HEK293 (cell line): ENCODE data around the gene PITRM1.

ENCODE experiments used
- BCL11B ChIP-seq: fragments of 450-650 bp; formaldehyde crosslinking; IDR thresholded peaks from 2 replicates; pipeline ENCODE4 v1.5.1; 2016; ENCODE audit warnings: low read depth, missing biosample characterization, missing genetic modification characterization
- HOXC10 ChIP-seq: sonication (generic); formaldehyde crosslinking; IDR thresholded peaks from 2 replicates; pipeline ENCODE4 v1.8.1; 2023; ENCODE audit warnings: mild to moderate bottlenecking, missing genetic modification reagents
- KLF1 ChIP-seq: fragments of 450-650 bp; formaldehyde crosslinking; IDR thresholded peaks from 2 replicates; pipeline ENCODE4 v1.5.1; 2016; ENCODE audit warnings: missing biosample characterization, missing genetic modification characterization
- PRDM1 ChIP-seq: fragments of 450-650 bp; formaldehyde crosslinking; IDR thresholded peaks from 2 replicates; pipeline ENCODE4; 2016; ENCODE audit warnings: missing biosample characterization, missing genetic modification characterization
- REPIN1 ChIP-seq: fragments of 450-650 bp; formaldehyde crosslinking; IDR thresholded peaks from 2 replicates; pipeline ENCODE4 v1.5.1; 2017; ENCODE audit warnings: missing biosample characterization, missing genetic modification characterization, low read depth
- SETDB1 ChIP-seq: IDR thresholded peaks from one replicate; pipeline ENCODE4 v1.6.1; 2017; ENCODE audit warnings: mild to moderate bottlenecking, low read length, moderate library complexity, mixed read lengths; ENCODE audit not compliant: insufficient read length
- SP2 ChIP-seq: fragments of 450-650 bp; formaldehyde crosslinking; IDR thresholded peaks from 2 replicates; pipeline ENCODE4 v1.5.1; 2016; ENCODE audit warnings: missing biosample characterization, missing genetic modification characterization
- SP3 ChIP-seq: fragments of 450-650 bp; formaldehyde crosslinking; IDR thresholded peaks from 2 replicates; pipeline ENCODE4 v1.5.1; 2016; ENCODE audit warnings: missing biosample characterization, missing genetic modification characterization
- YY2 ChIP-seq: fragments of 450-650 bp; formaldehyde crosslinking; IDR thresholded peaks from 2 replicates; pipeline ENCODE4 v1.5.1; 2016; ENCODE audit warnings: missing biosample characterization, missing genetic modification characterization
- ZBTB17 ChIP-seq: fragments of 450-650 bp; formaldehyde crosslinking; IDR thresholded peaks from 2 replicates; pipeline ENCODE4 v1.5.1; 2016; ENCODE audit warnings: missing biosample characterization, missing genetic modification characterization
- ZFP69B ChIP-seq: fragments of 450-650 bp; formaldehyde crosslinking; IDR thresholded peaks from 2 replicates; pipeline ENCODE4 v1.5.1; 2016; ENCODE audit warnings: missing biosample characterization, missing genetic modification characterization
- ZNF114 ChIP-seq: fragments of 450-650 bp; formaldehyde crosslinking; IDR thresholded peaks from 2 replicates; pipeline ENCODE4 v1.5.0; 2017; ENCODE audit warnings: missing biosample characterization, missing genetic modification characterization
- ZNF132 ChIP-seq: fragments of 450-650 bp; formaldehyde crosslinking; IDR thresholded peaks from 2 replicates; pipeline ENCODE4 v1.5.1; 2017; ENCODE audit warnings: missing biosample characterization, missing genetic modification characterization, borderline replicate concordance
- ZNF184 ChIP-seq: fragments of 450-650 bp; IDR thresholded peaks from 2 replicates; pipeline ENCODE4 v1.5.1; 2018; ENCODE audit warnings: missing biosample characterization, mild to moderate bottlenecking, missing genetic modification characterization
- ZNF202 ChIP-seq: fragments of 450-650 bp; formaldehyde crosslinking; IDR thresholded peaks from 2 replicates; pipeline ENCODE4 v1.5.1; 2016; ENCODE audit warnings: missing biosample characterization, missing genetic modification characterization, borderline replicate concordance
- ZNF239 ChIP-seq: fragments of 450-650 bp; formaldehyde crosslinking; IDR thresholded peaks from 2 replicates; pipeline ENCODE4 v1.5.1; 2016; ENCODE audit warnings: missing biosample characterization, missing genetic modification characterization
- ZNF274 ChIP-seq, 2 experiments: fragments of 200-500 bp in 1 of 2; fragments of 450-650 bp in 1 of 2; sonication (Bioruptor generic) in 1 of 2; formaldehyde crosslinking in 1 of 2; IDR thresholded peaks; 2 replicates each; pipeline versions ENCODE4 v1.5.1 to v1.6.1; 2014 to 2016; ENCODE audit warnings: borderline replicate concordance in 1 of 2, inconsistent platforms in 1 of 2, low read length in 1 of 2, missing biosample characterization in 1 of 2, missing genetic modification characterization in 1 of 2
- ZNF302 ChIP-seq: fragments of 450-650 bp; formaldehyde crosslinking; IDR thresholded peaks from 2 replicates; pipeline ENCODE4 v1.5.1; 2016; ENCODE audit warnings: missing biosample characterization, missing genetic modification characterization, low read depth
- ZNF366 ChIP-seq: fragments of 450-650 bp; formaldehyde crosslinking; conservative IDR thresholded peaks from 2 replicates; pipeline ENCODE4 v1.5.1; 2016; ENCODE audit warnings: missing biosample characterization, missing genetic modification characterization
- ZNF394 ChIP-seq: fragments of 450-650 bp; formaldehyde crosslinking; IDR thresholded peaks from 2 replicates; pipeline ENCODE4 v1.5.1; 2016; ENCODE audit warnings: missing biosample characterization, missing genetic modification characterization, mild to moderate bottlenecking, moderate library complexity, borderline replicate concordance
- ZNF473 ChIP-seq: fragments of 450-650 bp; formaldehyde crosslinking; IDR thresholded peaks from 2 replicates; pipeline ENCODE4 v1.5.1; 2017; ENCODE audit warnings: missing biosample characterization, missing genetic modification characterization
- ZNF585B ChIP-seq: fragments of 450-650 bp; formaldehyde crosslinking; IDR thresholded peaks from 2 replicates; pipeline ENCODE4 v1.5.1; 2016; ENCODE audit warnings: missing biosample characterization, missing genetic modification characterization
- ZNF596 ChIP-seq: fragments of 450-650 bp; IDR thresholded peaks from 2 replicates; pipeline ENCODE4 v1.5.0; 2018; ENCODE audit warnings: missing biosample characterization, mild to moderate bottlenecking, missing genetic modification characterization, moderate library complexity
- ZNF626 ChIP-seq: fragments of 450-650 bp; sonication (Bioruptor Pico); formaldehyde crosslinking; IDR thresholded peaks from 2 replicates; pipeline ENCODE4 v1.5.1; 2018; ENCODE audit warnings: missing biosample characterization, missing genetic modification characterization, inconsistent platforms
- ZNF670 ChIP-seq: fragments of 450-650 bp; formaldehyde crosslinking; IDR thresholded peaks from 2 replicates; pipeline ENCODE4 v1.5.1; 2016; ENCODE audit warnings: missing biosample characterization, missing genetic modification characterization, low read depth
- ZNF792 ChIP-seq: fragments of 450-650 bp; formaldehyde crosslinking; IDR thresholded peaks from 2 replicates; pipeline ENCODE4 v1.5.1; 2016; ENCODE audit warnings: missing biosample characterization, missing genetic modification characterization
- ZNF830 ChIP-seq: fragments of 450-650 bp; IDR thresholded peaks from 2 replicates; pipeline ENCODE4 v1.5.0; 2018; ENCODE audit warnings: missing biosample characterization, missing genetic modification characterization, low read depth, mild to moderate bottlenecking, moderate library complexity
- TF ChIP-seq, protein P1 (sequence below): fragments of 450-650 bp; formaldehyde crosslinking; IDR thresholded peaks from 2 replicates; pipeline ENCODE4 v1.5.1; 2016; ENCODE audit warnings: missing biosample characterization, missing genetic modification characterization
- TF ChIP-seq, protein P2 (sequence below): fragments of 450-650 bp; formaldehyde crosslinking; IDR thresholded peaks from 2 replicates; pipeline ENCODE4 v1.5.0; 2017; ENCODE audit warnings: missing biosample characterization, missing genetic modification characterization, borderline replicate concordance
- TF ChIP-seq, protein P3 (sequence below): fragments of 450-650 bp; formaldehyde crosslinking; IDR thresholded peaks from 2 replicates; pipeline ENCODE4 v1.5.1; 2016; ENCODE audit warnings: missing biosample characterization, missing genetic modification characterization, low read depth
- TF ChIP-seq, protein P4 (sequence below): IDR thresholded peaks from 2 replicates; pipeline ENCODE4 v1.6.1; 2011; ENCODE audit warnings: mild to moderate bottlenecking, low read depth, low read length, borderline replicate concordance
- TF ChIP-seq, protein P5 (sequence below): fragments of 450-650 bp; formaldehyde crosslinking; IDR thresholded peaks from 2 replicates; pipeline ENCODE4 v1.5.1; 2017; ENCODE audit warnings: missing biosample characterization, missing genetic modification characterization

The PITRM1 gene

DNA sequence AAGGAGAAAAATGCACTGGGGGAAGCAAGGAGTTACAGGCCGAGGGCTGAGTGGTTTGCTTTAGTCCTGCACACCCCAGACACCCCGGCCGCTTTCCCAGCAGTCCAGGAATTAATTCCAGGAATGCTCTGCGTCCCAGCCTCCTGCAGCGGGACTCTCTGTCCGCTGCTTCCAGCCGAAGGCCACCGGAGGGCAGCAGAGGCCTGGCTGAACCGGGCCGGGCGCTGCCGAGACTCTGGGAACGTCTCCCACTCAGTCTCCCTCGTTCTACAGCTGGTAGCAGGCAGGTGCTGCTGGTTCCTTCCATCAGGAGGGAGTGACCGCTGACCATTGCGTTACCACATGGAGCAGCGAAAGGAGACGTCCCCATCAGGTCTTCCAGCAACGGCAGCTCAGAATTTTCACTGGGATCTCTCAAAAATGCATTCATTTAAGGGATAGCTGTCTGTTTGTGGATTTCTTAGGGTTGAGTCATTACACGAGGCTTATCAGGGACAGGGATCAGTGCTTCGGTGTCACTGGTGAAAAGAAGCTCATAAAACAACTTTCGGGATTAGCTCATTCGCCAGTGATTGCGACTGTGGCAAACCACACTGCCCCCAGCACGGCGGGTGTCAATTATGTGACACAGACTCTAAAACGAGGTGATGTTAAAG is 24.9 kb upstream of the PITRM1 start (continued):
- no peak; the same call in none of the 2 replicates for TF ChIP-seq ZNF596 (tag by site-specific recombination)
- TF ChIP-seq ZNF366 (tag by site-specific recombination): peak; percentile 99
- TF ChIP-seq KLF1: no peak
- peak; percentile 88 for TF ChIP-seq ZNF394 (tag by site-specific recombination)
- TF ChIP-seq, protein P1, sequence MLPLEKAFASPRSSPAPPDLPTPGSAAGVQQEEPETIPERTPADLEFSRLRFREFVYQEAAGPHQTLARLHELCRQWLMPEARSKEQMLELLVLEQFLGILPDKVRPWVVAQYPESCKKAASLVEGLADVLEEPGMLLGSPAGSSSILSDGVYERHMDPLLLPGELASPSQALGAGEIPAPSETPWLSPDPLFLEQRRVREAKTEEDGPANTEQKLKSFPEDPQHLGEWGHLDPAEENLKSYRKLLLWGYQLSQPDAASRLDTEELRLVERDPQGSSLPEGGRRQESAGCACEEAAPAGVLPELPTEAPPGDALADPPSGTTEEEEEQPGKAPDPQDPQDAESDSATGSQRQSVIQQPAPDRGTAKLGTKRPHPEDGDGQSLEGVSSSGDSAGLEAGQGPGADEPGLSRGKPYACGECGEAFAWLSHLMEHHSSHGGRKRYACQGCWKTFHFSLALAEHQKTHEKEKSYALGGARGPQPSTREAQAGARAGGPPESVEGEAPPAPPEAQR (tag by site-specific recombination): no peak
- no peak for TF ChIP-seq ZNF132 (tag by site-specific recombination)
- TF ChIP-seq SP3 (tag by site-specific recombination): no peak
- TF ChIP-seq ZNF670 (tag by site-specific recombination): no peak
- TF ChIP-seq, protein P2, sequence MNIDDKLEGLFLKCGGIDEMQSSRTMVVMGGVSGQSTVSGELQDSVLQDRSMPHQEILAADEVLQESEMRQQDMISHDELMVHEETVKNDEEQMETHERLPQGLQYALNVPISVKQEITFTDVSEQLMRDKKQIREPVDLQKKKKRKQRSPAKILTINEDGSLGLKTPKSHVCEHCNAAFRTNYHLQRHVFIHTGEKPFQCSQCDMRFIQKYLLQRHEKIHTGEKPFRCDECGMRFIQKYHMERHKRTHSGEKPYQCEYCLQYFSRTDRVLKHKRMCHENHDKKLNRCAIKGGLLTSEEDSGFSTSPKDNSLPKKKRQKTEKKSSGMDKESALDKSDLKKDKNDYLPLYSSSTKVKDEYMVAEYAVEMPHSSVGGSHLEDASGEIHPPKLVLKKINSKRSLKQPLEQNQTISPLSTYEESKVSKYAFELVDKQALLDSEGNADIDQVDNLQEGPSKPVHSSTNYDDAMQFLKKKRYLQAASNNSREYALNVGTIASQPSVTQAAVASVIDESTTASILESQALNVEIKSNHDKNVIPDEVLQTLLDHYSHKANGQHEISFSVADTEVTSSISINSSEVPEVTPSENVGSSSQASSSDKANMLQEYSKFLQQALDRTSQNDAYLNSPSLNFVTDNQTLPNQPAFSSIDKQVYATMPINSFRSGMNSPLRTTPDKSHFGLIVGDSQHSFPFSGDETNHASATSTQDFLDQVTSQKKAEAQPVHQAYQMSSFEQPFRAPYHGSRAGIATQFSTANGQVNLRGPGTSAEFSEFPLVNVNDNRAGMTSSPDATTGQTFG (tag by site-specific recombination): no peak
- no peak for TF ChIP-seq YY2 (tag by site-specific recombination)
- TF ChIP-seq, protein P3, sequence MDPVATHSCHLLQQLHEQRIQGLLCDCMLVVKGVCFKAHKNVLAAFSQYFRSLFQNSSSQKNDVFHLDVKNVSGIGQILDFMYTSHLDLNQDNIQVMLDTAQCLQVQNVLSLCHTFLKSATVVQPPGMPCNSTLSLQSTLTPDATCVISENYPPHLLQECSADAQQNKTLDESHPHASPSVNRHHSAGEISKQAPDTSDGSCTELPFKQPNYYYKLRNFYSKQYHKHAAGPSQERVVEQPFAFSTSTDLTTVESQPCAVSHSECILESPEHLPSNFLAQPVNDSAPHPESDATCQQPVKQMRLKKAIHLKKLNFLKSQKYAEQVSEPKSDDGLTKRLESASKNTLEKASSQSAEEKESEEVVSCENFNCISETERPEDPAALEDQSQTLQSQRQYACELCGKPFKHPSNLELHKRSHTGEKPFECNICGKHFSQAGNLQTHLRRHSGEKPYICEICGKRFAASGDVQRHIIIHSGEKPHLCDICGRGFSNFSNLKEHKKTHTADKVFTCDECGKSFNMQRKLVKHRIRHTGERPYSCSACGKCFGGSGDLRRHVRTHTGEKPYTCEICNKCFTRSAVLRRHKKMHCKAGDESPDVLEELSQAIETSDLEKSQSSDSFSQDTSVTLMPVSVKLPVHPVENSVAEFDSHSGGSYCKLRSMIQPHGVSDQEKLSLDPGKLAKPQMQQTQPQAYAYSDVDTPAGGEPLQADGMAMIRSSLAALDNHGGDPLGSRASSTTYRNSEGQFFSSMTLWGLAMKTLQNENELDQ (tag by site-specific recombination): no peak
- TF ChIP-seq HOXC10 (CRISPR knock-in tag): peak; percentile 82; the same call in 1 of the 2 replicates
- 0 out of 2 replicates have a peak, but pooled peaks have one; percentile 33 for TF ChIP-seq BCL11B
- no peak for TF ChIP-seq ZNF114 (tag by site-specific recombination)
- TF ChIP-seq ZNF302 (tag by site-specific recombination): no peak
- TF ChIP-seq, protein P4, sequence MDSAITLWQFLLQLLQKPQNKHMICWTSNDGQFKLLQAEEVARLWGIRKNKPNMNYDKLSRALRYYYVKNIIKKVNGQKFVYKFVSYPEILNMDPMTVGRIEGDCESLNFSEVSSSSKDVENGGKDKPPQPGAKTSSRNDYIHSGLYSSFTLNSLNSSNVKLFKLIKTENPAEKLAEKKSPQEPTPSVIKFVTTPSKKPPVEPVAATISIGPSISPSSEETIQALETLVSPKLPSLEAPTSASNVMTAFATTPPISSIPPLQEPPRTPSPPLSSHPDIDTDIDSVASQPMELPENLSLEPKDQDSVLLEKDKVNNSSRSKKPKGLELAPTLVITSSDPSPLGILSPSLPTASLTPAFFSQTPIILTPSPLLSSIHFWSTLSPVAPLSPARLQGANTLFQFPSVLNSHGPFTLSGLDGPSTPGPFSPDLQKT: no peak
- TF ChIP-seq REPIN1 (tag by site-specific recombination): no peak
- no peak for TF ChIP-seq ZNF274 (IDR thresholded peaks at IDR 0.05; ENCODE audit: low read length)
- no peak for TF ChIP-seq ZNF274 (tag by site-specific recombination; IDR thresholded peaks at IDR 0.05; ENCODE audit: borderline replicate concordance)
- TF ChIP-seq ZNF202 (tag by site-specific recombination): no peak
- TF ChIP-seq ZBTB17 (tag by site-specific recombination): peak; percentile 77
- 0 out of 2 replicates have a peak, but pooled peaks have one; percentile 15 for TF ChIP-seq ZNF184 (tag by site-specific recombination)
- TF ChIP-seq PRDM1 (tag by site-specific recombination): peak; percentile 75
- peak; percentile 64; the same call in 1 of the 2 replicates for TF ChIP-seq ZFP69B
- TF ChIP-seq, protein P5, sequence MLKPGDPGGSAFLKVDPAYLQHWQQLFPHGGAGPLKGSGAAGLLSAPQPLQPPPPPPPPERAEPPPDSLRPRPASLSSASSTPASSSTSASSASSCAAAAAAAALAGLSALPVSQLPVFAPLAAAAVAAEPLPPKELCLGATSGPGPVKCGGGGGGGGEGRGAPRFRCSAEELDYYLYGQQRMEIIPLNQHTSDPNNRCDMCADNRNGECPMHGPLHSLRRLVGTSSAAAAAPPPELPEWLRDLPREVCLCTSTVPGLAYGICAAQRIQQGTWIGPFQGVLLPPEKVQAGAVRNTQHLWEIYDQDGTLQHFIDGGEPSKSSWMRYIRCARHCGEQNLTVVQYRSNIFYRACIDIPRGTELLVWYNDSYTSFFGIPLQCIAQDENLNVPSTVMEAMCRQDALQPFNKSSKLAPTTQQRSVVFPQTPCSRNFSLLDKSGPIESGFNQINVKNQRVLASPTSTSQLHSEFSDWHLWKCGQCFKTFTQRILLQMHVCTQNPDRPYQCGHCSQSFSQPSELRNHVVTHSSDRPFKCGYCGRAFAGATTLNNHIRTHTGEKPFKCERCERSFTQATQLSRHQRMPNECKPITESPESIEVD (tag by site-specific recombination): peak; percentile 77
- no peak for TF ChIP-seq ZNF830
- no peak for TF ChIP-seq ZNF239 (tag by site-specific recombination)
- no peak for TF ChIP-seq ZNF626 (tag by site-specific recombination)
- TF ChIP-seq SP2 (tag by site-specific recombination): peak; percentile 24; the same call in 1 of the 2 replicates
- TF ChIP-seq SETDB1: no peak
- no peak for TF ChIP-seq ZNF585B (tag by site-specific recombination)
- TF ChIP-seq ZNF473 (tag by site-specific recombination): no peak
- no peak for TF ChIP-seq ZNF792 (tag by site-specific recombination)
